ENCODE results near the gene WSCD2. TPM values are rescaled to one million over a fixed set of nuclear protein-coding genes. Genes with fewer than 3 reads are reported as not detected.

Gene WSCD2
- total and polyA plus RNA-seq, 2 experiments from 2014 or later, result not detected

GRCh38 chr12:108248011-108248410, 118.9 kb downstream of the WSCD2 start:
- no peaks in the 10 kb centered on the region for H3K9me2 ChIP-seq (ENCODE audit: insufficient read depth)
- peaks cover 7% of the 10 kb centered on the region; the same call in 1 of the 2 replicates for H3K27me3 ChIP-seq (replicated peaks; ENCODE audit: insufficient read depth)
- no peaks in the 10 kb centered on the region for H3K4me1 ChIP-seq (ENCODE audit: insufficient read depth)
- H3K36me3 ChIP-seq (ENCODE audit: low read depth), result no peaks in the 10 kb centered on the region
- no peak for TF ChIP-seq EZH2phosphoT487 (IDR thresholded peaks at IDR 0.05; ENCODE audit: insufficient read depth, low read depth)
- no peak for TF ChIP-seq EZH2 (IDR thresholded peaks at IDR 0.05; ENCODE audit: insufficient read depth, poor library complexity, severe bottlenecking)
- no peaks in the 10 kb centered on the region for H4K20me1 ChIP-seq (ENCODE audit: insufficient read depth)
- H3K79me2 ChIP-seq (ENCODE audit: insufficient read depth), result no peaks in the 10 kb centered on the region
- no peak overlapping the region for H3K4me2 ChIP-seq (ENCODE audit: unreplicated experiment)
- H3K27ac ChIP-seq, result no peak overlapping the region
- no peak for DNase-seq
- 43 to 55% methylated on average over 13 of the region's 13 CpGs for WGBS, 2 experiments (ENCODE audit: low coverage in 1 of 2, low lambda C conversion rate in 2 of 2, missing lambda C conversion rate in 2 of 2)
- no peaks in the 10 kb centered on the region for H3K9me3 ChIP-seq (ENCODE audit: low read depth)
- H2AFZ ChIP-seq, result no peak overlapping the region
- no peak overlapping the region for H3K9ac ChIP-seq
- no peaks in the 10 kb centered on the region for H3F3A ChIP-seq (ENCODE audit: insufficient read depth)
- in situ Hi-C loops (cut with MboI), result no loop called here
- no peak overlapping the region for H3K4me3 ChIP-seq

- WGBS, 2 experiments (ENCODE audit: low coverage in 1 of 2, low lambda C conversion rate in 2 of 2, missing lambda C conversion rate in 2 of 2), result 19 to 21% methylated on average over 7 of the region's 7 CpGs
- no peak for DNase-seq
- in situ Hi-C loops (cut with MboI), result no loop called here
Measured at GRCh38 chr12:108252523-108252922, 123.4 kb downstream of the WSCD2 start.

GRCh38 chr12:108253540-108253939, 124.5 kb downstream of the WSCD2 start:
- TF ChIP-seq EZH2phosphoT487 (IDR thresholded peaks at IDR 0.05; ENCODE audit: insufficient read depth, low read depth) (no peak), EZH2 (IDR thresholded peaks at IDR 0.05; ENCODE audit: insufficient read depth, poor library complexity, severe bottlenecking) (no peak)
- Histone ChIP-seq H4K20me1 (ENCODE audit: insufficient read depth) (no peaks in the 10 kb centered on the region), H3K4me3 (no peak overlapping the region), H3K4me1 (ENCODE audit: insufficient read depth) (no peaks in the 10 kb centered on the region), H3K9me2 (ENCODE audit: insufficient read depth) (no peaks in the 10 kb centered on the region), H3K27me3 (replicated peaks; ENCODE audit: insufficient read depth) (peaks cover 7% of the 10 kb centered on the region; the same call in 1 of the 2 replicates), H3K79me2 (ENCODE audit: insufficient read depth) (no peaks in the 10 kb centered on the region), H3K9ac (no peak overlapping the region), H3K4me2 (ENCODE audit: unreplicated experiment) (no peak overlapping the region), H3K27ac (no peak overlapping the region), H3K36me3 (ENCODE audit: low read depth) (no peaks in the 10 kb centered on the region), H2AFZ (no peak overlapping the region), H3F3A (ENCODE audit: insufficient read depth) (no peaks in the 10 kb centered on the region), H3K9me3 (ENCODE audit: low read depth) (no peaks in the 10 kb centered on the region)
- in situ Hi-C loops (cut with MboI), result no loop called here
- DNase-seq, result no peak
- 1 to 3% methylated on average over 3 to 4 of the region's 4 CpGs for WGBS, 2 experiments (ENCODE audit: low coverage in 1 of 2, low lambda C conversion rate in 2 of 2, missing lambda C conversion rate in 2 of 2)

More at GRCh38 chr12:108252523-108252922, 123.4 kb downstream of the WSCD2 start:
- no peaks in the 10 kb centered on the region for H3K79me2 ChIP-seq (ENCODE audit: insufficient read depth)
- no peaks in the 10 kb centered on the region for H3K4me1 ChIP-seq (ENCODE audit: insufficient read depth)
- H2AFZ ChIP-seq, result no peak overlapping the region
- H3K9ac ChIP-seq, result no peak overlapping the region
- no peaks in the 10 kb centered on the region for H3K9me2 ChIP-seq (ENCODE audit: insufficient read depth)
- no peaks in the 10 kb centered on the region for H3F3A ChIP-seq (ENCODE audit: insufficient read depth)
- H3K27me3 ChIP-seq (replicated peaks; ENCODE audit: insufficient read depth), result peaks cover 7% of the 10 kb centered on the region; the same call in 1 of the 2 replicates
- no peaks in the 10 kb centered on the region for H3K36me3 ChIP-seq (ENCODE audit: low read depth)
- no peak overlapping the region for H3K4me2 ChIP-seq (ENCODE audit: unreplicated experiment)
- no peaks in the 10 kb centered on the region for H4K20me1 ChIP-seq (ENCODE audit: insufficient read depth)
- H3K4me3 ChIP-seq, result no peak overlapping the region
- no peaks in the 10 kb centered on the region for H3K9me3 ChIP-seq (ENCODE audit: low read depth)
- TF ChIP-seq EZH2phosphoT487 (IDR thresholded peaks at IDR 0.05; ENCODE audit: insufficient read depth, low read depth) (no peak), EZH2 (IDR thresholded peaks at IDR 0.05; ENCODE audit: insufficient read depth, poor library complexity, severe bottlenecking) (no peak)
- H3K27ac ChIP-seq, result no peak overlapping the region

GRCh38 chr12:108254030-108254429, 124.9 kb downstream of the WSCD2 start:
- no peak for TF ChIP-seq EZH2phosphoT487 (IDR thresholded peaks at IDR 0.05; ENCODE audit: insufficient read depth, low read depth)
- no peak for TF ChIP-seq EZH2 (IDR thresholded peaks at IDR 0.05; ENCODE audit: insufficient read depth, poor library complexity, severe bottlenecking)
- WGBS, 2 experiments (ENCODE audit: low coverage in 1 of 2, low lambda C conversion rate in 2 of 2, missing lambda C conversion rate in 2 of 2), result 7 to 8% methylated on average over 5 of the region's 5 CpGs

More at GRCh38 chr12:108254030-108254429, 124.9 kb downstream of the WSCD2 start:
- no peak for DNase-seq
- Histone ChIP-seq H3K79me2 (ENCODE audit: insufficient read depth) (no peaks in the 10 kb centered on the region), H3K4me1 (ENCODE audit: insufficient read depth) (no peaks in the 10 kb centered on the region), H3K4me2 (ENCODE audit: unreplicated experiment) (no peak overlapping the region), H3K9ac (no peak overlapping the region), H3K9me3 (ENCODE audit: low read depth) (no peaks in the 10 kb centered on the region), H4K20me1 (ENCODE audit: insufficient read depth) (no peaks in the 10 kb centered on the region), H3K27me3 (replicated peaks; ENCODE audit: insufficient read depth) (peaks cover 7% of the 10 kb centered on the region; the same call in 1 of the 2 replicates), H2AFZ (no peak overlapping the region), H3K9me2 (ENCODE audit: insufficient read depth) (no peaks in the 10 kb centered on the region), H3F3A (ENCODE audit: insufficient read depth) (no peaks in the 10 kb centered on the region), H3K27ac (no peak overlapping the region), H3K36me3 (ENCODE audit: low read depth) (no peaks in the 10 kb centered on the region), H3K4me3 (no peak overlapping the region)
- in situ Hi-C loops (cut with MboI), result no loop called here
